SK-N-SH treated with all-trans-retinoic acid at 6 μM for 48 hours (cell line): ENCODE data around the gene APOOL.

Experiments
- ATAC-seq: fragments of 200-7000 bp; cut with Tn5 transposase; 3 replicates; pipeline ENCODE4 v1.9.1; 2020; ENCODE audit warnings: mild to moderate bottlenecking, moderate library complexity
- ARNTL ChIP-seq: fragments of 450-650 bp; formaldehyde crosslinking; IDR thresholded peaks from 2 replicates; pipeline ENCODE4 v1.5.0; 2020; ENCODE audit warnings: low read depth, mild to moderate bottlenecking, moderate library complexity, borderline replicate concordance
- CSDC2 ChIP-seq: fragments of 250-450 bp; sonication (Bioruptor Pico); IDR thresholded peaks from 2 replicates; pipeline ENCODE4 v1.5.0; 2020; ENCODE audit warnings: mild to moderate bottlenecking, moderate library complexity
- CSRNP3 ChIP-seq: fragments of 250-450 bp; sonication (Bioruptor Pico); IDR thresholded peaks from 2 replicates; pipeline ENCODE4 v1.5.1; 2021; ENCODE audit warnings: mild to moderate bottlenecking, moderate library complexity
- ESRRG ChIP-seq: fragments of 250-450 bp; sonication (Bioruptor Pico); IDR thresholded peaks from 2 replicates; pipeline ENCODE4 v1.6.1; 2021; ENCODE audit warnings: mild to moderate bottlenecking
- GLIS3 ChIP-seq: fragments of 250-450 bp; sonication (Bioruptor Pico); IDR thresholded peaks from 2 replicates; pipeline ENCODE4 v1.5.0; 2020; ENCODE audit warnings: mild to moderate bottlenecking, moderate library complexity
- ISL1 ChIP-seq: fragments of 250-450 bp; sonication (Bioruptor Pico); IDR thresholded peaks from 2 replicates; pipeline ENCODE4 v2.1.2; 2022; ENCODE audit warnings: mild to moderate bottlenecking, moderate library complexity
- POU6F1 ChIP-seq: fragments of 250-450 bp; sonication (Bioruptor Pico); IDR thresholded peaks from 2 replicates; pipeline ENCODE4 v1.8.0; 2021; ENCODE audit warnings: low read depth, mild to moderate bottlenecking, moderate library complexity, borderline replicate concordance
- PPARA ChIP-seq: fragments of 250-450 bp; sonication (Bioruptor Pico); IDR thresholded peaks from 2 replicates; pipeline ENCODE4 v1.5.0; 2020; ENCODE audit warnings: mild to moderate bottlenecking, borderline replicate concordance
- RARB ChIP-seq: fragments of 250-450 bp; sonication (Bioruptor Pico); IDR thresholded peaks from 2 replicates; pipeline ENCODE4 v1.8.0; 2021; ENCODE audit warnings: mild to moderate bottlenecking, moderate library complexity
- TCF4 ChIP-seq: fragments of 250-450 bp; sonication (Bioruptor Pico); IDR thresholded peaks from 2 replicates; pipeline ENCODE4 v1.8.0; 2021; ENCODE audit warnings: mild to moderate bottlenecking, moderate library complexity, borderline replicate concordance
- TOX ChIP-seq: fragments of 250-450 bp; sonication (Bioruptor Pico); IDR thresholded peaks from 2 replicates; pipeline ENCODE4 v1.8.0; 2021; ENCODE audit warnings: mild to moderate bottlenecking, moderate library complexity, borderline replicate concordance
- ZFP3 ChIP-seq: fragments of 250-450 bp; sonication (Bioruptor Pico); IDR thresholded peaks from 2 replicates; pipeline ENCODE4 v1.5.0; 2020; ENCODE audit warnings: mild to moderate bottlenecking, moderate library complexity
- ZFP30 ChIP-seq: fragments of 450-650 bp; formaldehyde crosslinking; IDR thresholded peaks from 2 replicates; pipeline ENCODE4 v1.5.0; 2022; ENCODE audit warnings: mild to moderate bottlenecking, moderate library complexity
- ZNF565 ChIP-seq: fragments of 450-650 bp; formaldehyde crosslinking; conservative IDR thresholded peaks from 2 replicates; pipeline ENCODE4 v1.5.0; 2020; ENCODE audit warnings: low read depth, mild to moderate bottlenecking, moderate library complexity
- ZNF8 ChIP-seq: fragments of 450-650 bp; formaldehyde crosslinking; IDR thresholded peaks from 2 replicates; pipeline ENCODE4 v1.5.0; 2020; ENCODE audit warnings: mild to moderate bottlenecking, moderate library complexity
- TF ChIP-seq, protein P1 (sequence below): fragments of 250-450 bp; sonication (Bioruptor Pico); IDR thresholded peaks from 2 replicates; pipeline ENCODE4 v1.5.0; 2020; ENCODE audit warnings: mild to moderate bottlenecking, moderate library complexity
- TF ChIP-seq, protein P2 (sequence below): fragments of 250-450 bp; sonication (Bioruptor Pico); IDR thresholded peaks from 2 replicates; pipeline ENCODE4 v1.5.1; 2020; ENCODE audit warnings: low read depth, mild to moderate bottlenecking, moderate library complexity

APOOL gene

DNA sequence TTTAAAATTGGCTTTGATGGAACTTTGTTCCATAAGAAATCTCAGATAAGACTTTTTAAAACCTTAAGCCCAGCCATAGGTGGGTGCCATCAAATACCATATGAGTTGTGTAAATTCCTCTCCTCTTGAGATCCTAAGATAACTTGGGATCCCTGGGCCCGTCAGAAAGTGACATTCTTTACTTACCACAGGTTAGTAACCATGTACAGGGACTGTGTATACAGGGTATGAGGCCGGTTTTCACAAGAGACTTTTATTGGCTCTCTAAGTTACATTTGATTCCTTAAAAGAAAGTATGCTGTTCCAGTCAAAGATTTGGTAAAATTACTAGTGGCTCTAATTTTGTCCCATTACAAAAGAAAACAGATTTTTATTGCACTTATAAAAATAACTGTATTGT lies 110.1 kb downstream of the APOOL start (continued):
- no peak for TF ChIP-seq GLIS3 (CRISPR knock-in tag)
- no peak for TF ChIP-seq PPARA (CRISPR knock-in tag)
- TF ChIP-seq ARNTL (CRISPR knock-in tag): no peak
- no peak for TF ChIP-seq CSRNP3 (CRISPR knock-in tag)
- TF ChIP-seq, all 23 proteins: peak for 0

DNA sequence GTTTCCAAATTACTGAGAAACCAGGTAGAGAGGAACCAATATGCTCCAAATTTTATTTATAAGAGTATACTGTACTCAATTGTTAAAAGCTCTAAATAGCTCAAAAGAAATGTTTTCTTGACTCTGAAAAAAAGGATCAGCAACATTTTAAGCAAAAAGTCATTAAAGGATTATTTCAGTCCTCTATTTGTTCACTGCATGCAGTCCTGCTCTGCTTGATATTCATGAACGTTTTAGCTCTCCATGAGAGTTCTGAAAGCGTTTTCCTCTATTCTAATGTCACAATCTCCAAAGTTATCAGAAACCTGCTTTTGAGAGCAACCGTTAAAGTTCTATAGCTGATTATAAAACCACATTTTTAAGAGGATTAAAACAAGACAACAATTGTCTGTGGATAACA lies 110.5 kb downstream of the APOOL start:
- no peak for TF ChIP-seq ZFP3 (CRISPR knock-in tag)
- TF ChIP-seq ESRRG (CRISPR knock-in tag): no peak
- no peak for TF ChIP-seq POU6F1
- TF ChIP-seq TOX: no peak
- TF ChIP-seq GLIS3 (CRISPR knock-in tag): no peak
- TF ChIP-seq, protein P1, sequence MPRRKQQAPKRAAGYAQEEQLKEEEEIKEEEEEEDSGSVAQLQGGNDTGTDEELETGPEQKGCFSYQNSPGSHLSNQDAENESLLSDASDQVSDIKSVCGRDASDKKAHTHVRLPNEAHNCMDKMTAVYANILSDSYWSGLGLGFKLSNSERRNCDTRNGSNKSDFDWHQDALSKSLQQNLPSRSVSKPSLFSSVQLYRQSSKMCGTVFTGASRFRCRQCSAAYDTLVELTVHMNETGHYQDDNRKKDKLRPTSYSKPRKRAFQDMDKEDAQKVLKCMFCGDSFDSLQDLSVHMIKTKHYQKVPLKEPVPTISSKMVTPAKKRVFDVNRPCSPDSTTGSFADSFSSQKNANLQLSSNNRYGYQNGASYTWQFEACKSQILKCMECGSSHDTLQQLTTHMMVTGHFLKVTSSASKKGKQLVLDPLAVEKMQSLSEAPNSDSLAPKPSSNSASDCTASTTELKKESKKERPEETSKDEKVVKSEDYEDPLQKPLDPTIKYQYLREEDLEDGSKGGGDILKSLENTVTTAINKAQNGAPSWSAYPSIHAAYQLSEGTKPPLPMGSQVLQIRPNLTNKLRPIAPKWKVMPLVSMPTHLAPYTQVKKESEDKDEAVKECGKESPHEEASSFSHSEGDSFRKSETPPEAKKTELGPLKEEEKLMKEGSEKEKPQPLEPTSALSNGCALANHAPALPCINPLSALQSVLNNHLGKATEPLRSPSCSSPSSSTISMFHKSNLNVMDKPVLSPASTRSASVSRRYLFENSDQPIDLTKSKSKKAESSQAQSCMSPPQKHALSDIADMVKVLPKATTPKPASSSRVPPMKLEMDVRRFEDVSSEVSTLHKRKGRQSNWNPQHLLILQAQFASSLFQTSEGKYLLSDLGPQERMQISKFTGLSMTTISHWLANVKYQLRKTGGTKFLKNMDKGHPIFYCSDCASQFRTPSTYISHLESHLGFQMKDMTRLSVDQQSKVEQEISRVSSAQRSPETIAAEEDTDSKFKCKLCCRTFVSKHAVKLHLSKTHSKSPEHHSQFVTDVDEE (CRISPR knock-in tag): no peak
- TF ChIP-seq ZFP30 (CRISPR knock-in tag): no peak
- no peak for TF ChIP-seq ZNF565 (CRISPR knock-in tag)
- no peak for TF ChIP-seq CSRNP3 (CRISPR knock-in tag)
- TF ChIP-seq RARB (CRISPR knock-in tag): no peak
- TF ChIP-seq CSDC2: no peak
- TF ChIP-seq PPARA (CRISPR knock-in tag): no peak
- TF ChIP-seq ZNF8 (CRISPR knock-in tag): no peak
- TF ChIP-seq ISL1 (CRISPR knock-in tag): no peak
- no peak for ATAC-seq

DNA sequence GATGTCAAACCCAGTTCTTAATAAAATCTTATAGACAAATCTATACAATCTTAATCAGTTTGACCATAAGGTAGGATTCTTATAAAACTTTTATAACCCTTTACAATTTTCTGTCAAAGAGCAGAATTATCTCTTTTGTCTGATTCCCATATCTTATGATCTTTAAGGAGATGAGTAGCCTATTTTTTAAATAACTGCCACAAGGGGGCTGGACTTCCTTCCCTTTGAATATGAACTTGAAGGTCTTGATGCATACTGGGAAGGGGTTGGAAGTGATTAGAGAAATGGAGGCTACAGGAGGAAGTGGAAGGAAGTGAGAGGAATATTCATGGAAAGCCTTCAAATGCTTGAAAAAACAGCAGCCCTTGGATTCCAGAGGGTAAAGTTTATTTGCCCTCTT lies 111.1 kb downstream of the APOOL start:
- TF ChIP-seq GLIS3 (CRISPR knock-in tag) (no peak), ISL1 (CRISPR knock-in tag) (no peak), ZNF8 (CRISPR knock-in tag) (no peak), ARNTL (CRISPR knock-in tag) (no peak), RARB (CRISPR knock-in tag) (no peak), TCF4 (CRISPR knock-in tag) (no peak), ZNF565 (CRISPR knock-in tag) (no peak), CSDC2 (no peak), TOX (no peak)
- TF ChIP-seq, protein P2, sequence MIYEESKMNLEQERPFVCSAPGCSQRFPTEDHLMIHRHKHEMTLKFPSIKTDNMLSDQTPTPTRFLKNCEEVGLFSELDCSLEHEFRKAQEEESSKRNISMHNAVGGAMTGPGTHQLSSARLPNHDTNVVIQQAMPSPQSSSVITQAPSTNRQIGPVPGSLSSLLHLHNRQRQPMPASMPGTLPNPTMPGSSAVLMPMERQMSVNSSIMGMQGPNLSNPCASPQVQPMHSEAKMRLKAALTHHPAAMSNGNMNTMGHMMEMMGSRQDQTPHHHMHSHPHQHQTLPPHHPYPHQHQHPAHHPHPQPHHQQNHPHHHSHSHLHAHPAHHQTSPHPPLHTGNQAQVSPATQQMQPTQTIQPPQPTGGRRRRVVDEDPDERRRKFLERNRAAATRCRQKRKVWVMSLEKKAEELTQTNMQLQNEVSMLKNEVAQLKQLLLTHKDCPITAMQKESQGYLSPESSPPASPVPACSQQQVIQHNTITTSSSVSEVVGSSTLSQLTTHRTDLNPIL (CRISPR knock-in tag): no peak
- TF ChIP-seq, protein P1 (CRISPR knock-in tag): no peak
- ATAC-seq: no peak
